OCI-M1 (cell line): ENCODE results near the gene HOXA6.

ENCODE experiments used
- DNase-seq: peaks from one replicate; lab custom pipeline; 2025; lab: John Stamatoyannopoulos, UW

The HOXA6 gene

DNA sequence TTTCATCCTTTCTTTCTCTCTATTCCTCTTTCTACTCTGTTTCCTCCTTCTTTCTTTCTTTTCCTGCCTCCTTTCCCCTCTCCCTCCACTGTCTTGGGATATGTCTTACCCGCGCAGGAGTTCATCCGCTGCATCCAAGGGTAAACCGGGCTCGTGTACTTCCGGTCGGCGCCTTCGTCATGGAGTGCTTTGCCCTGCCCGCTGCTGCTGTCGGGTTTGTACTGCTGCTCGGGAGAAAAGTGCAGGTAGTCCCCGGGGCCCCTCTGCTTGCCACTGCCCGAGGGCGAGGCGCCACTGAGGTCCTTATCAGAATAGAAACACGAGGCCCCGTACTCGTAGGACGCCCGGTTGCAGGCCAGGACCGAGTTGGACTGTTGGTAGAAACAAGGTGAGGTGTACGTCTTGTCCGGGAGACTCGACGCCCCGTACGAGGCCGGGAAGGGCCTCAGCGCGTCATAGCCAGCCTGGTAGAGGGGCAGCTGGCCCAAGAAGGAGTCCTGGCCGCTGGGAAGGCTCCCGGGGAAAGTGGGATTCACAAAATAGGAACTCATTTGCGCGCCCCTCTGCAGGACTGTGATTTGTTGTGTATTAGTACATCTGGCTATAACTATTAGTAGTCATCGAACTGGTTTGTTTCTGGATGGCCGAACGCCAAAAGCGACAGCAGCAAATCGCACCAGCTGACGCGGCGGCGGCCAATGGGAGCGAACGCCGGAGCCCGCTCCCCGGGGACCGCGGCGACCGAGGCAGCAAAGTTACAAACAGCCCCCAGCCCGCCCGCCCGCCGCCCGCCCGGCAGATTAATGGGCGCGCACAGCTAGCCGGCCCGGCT is at the start of gene HOXA6:
HOXA6 (minus strand) TSS at position 576 of the 832 bp plus-strand sequence; CDS start at position 551, 25 bp downstream.
- no peak for DNase-seq

DNA sequence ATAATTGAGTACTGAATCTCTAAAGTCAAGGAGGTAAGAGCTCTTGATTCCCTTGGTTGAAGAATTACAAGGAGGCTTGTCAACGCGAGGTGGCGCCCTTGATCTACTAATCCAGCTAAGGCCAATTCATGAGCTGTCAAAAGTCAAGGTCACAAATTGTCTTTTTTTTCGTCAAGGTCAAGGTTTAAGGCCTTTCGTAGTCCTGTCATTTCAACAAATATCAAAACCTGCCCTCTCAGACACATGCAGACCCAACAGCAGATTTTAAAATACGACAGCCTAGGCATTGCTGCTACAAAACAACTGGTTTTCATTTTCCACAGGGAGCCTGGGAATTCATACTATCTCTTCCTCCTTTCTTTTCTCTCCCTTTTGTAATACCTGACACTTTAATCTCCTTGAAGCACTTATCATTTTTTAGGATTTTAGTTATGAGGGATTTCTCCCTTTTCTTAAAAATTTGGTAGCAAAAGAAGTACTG is 48.8 kb upstream of the HOXA6 start:
- peak; percentile 74 for DNase-seq

DNA sequence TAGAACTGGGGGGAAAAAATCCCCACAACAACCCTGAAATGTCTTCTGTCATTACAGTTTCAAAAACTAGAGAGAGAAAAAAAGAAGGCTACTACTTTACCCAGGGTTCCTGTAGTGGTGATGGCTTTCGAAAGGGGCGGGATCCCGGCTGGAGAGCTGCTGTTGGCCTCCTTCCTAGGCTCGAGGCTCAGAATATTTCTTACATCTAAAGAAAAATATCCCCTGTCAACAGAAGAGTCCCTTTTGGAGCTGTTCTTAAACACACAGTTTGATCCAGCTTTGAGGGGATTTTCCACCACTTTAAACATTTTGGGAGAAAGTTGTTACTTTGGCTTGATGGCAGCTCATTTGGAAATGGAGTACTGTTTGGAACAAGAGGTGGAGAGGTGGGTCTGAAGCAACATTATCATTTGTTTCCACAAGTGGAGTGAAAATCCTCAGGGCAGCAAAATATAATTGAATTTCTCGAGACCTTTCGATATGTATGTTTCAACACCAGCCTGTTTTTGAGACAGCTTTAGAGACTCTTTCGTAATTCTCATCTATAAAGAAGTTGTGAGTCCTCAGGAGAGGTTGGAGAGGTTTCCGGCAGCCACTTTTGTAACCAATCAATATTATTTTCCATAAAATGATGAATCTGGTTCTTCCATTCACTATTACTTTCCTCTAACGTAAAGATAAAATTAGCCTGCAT is 47.3 kb upstream of the HOXA6 start:
- no peak for DNase-seq

DNA sequence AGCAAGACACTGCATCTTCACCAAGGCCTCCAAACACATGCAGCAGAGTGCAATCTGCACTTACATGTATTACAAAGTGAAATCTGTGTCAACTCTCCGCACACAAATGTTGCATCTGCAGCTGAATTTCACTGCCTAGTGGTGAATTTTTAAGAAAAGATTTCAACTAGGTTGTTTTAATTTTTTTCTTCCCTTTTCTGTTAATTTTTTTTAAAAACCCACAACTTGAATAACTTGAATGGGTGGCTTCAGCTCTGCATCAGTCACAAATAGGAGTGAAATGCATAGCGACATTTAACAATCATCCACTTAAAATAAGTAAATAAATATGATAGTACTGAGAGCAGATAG is 46.4 kb upstream of the HOXA6 start:
- DNase-seq, result no peak

DNA sequence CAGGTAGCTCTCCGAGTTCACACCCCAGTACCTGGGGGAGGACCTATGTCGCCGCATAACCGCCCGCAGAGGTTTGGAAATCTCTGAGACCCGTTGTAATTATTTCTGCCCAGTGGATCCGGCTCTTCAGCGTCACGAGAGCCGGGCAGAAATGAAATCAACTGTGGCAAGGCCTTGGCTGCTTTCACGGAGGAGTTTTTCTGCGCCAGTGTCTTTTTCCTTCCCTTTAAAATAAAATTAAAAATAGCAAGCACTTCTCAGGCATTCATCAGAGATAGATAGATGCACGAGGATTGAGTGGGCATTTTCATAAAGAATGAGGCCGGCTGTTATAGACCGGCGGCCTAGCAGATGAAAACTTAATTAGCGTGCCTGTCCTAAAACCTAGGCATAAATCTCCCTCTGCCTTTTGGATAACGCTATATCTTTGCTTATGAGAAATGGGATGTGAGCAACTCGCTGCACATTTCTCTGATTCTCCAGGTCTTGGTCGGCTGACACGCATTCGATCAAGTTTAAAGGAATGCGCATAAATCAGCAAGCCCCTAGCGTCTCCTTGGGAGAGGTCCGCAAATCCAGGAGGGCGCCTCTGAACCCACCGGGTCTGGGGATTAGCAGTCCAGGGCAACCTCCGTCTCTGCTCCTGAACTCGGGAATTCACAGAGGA is 45.9 kb upstream of the HOXA6 start:
- no peak for DNase-seq

DNA sequence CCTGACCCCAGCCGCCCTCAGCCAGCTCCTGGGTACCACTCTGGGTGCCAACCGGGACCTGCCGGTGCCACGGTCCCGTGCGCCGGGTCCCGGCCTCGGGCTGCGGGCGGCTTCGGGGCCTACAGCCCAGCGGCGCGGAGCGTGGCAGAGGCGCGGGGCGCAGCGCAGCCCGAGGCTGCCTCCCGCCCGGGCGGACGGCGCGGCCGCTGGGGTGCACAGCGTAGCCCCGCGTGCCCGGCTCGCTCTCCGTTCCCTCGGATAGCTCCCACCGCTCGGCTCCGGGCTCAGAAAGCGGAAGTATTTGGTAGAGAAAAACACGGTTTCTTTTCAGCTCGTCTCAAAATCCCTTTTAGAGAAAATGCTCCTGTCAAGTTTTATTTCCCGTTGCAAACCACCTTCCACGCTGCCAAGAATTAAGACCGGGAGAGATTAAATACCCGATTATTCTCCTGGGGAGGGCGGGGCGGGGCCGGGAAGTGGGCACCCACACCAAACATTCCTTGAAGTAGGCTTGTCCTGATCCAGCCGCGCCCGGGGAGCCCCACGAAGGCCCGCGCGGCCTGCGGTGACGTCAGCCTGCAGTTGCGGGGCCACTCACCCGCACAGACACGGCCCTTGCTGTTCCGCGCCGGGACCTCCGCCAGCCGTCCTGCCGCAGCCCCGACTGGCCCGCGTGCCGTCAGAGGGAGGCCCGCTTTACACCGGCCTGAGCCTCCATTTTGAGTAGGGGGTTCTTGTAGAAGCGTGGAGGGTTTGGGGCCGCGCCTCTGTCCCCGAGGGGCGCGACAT is 45.2 kb upstream of the HOXA6 start:
- no peak for DNase-seq

DNA sequence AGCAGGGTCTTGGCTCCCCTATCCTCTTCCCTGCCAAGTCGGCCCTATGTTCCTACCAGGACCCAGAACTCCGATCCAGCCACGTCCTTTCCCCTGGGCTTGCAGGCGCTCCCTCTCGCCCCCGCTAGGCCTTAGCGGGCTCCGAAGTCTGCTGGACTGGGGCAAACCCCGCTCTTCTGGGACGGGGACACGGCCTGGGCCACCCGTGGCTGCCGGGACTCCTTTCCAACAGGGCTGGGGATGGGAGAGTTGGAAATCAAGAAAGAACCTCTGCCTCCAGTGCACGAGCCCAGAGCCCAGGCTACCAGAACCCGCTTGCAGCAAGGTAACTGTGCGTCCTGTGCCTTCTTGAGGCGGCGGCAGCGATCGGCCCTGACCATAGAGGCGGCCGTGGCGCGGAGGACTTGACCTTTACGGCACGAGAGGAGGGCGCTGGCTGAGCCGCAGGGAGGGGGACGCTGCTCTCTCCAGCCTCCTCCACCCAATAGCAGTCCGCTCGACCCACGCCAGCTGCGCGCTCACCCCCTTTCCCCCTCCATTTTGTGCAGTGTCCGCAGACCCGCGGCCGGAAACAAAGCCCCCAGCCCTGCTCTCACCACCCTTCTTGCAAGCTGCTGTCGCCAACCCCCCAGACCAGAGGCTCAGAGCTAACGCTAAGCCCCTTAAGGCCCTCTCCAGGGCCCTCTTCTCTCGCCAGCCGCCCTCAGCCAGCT is 44.4 kb upstream of the HOXA6 start:
- no peak for DNase-seq

DNA sequence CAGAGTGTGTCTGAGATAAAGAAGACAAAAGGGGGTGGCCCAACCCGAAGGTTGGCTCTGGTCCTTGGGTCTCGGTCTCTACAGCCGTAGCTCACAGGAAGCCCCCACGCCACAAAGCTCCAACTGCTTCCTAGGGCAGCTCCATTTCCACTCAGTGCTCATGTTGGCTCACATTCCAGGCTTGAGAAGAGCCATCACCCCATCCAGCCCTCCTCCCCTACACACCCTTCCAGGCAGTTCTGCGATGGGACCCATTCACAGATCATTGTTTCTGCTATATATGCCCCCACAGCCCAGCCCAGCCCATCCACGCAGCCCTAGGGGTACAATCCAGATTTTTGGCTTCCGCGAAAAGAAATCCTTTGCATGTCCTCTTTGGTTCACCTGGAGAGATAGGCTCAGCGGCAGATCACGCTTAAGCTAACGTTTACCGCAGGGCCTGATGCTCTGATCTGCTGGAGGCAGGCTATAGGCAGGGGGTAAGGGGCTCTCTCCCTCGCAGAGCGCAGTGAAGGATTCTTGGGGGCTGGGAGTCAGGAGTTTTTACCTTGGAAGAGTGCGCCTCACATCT is 43.7 kb upstream of the HOXA6 start:
- no peak for DNase-seq

DNA sequence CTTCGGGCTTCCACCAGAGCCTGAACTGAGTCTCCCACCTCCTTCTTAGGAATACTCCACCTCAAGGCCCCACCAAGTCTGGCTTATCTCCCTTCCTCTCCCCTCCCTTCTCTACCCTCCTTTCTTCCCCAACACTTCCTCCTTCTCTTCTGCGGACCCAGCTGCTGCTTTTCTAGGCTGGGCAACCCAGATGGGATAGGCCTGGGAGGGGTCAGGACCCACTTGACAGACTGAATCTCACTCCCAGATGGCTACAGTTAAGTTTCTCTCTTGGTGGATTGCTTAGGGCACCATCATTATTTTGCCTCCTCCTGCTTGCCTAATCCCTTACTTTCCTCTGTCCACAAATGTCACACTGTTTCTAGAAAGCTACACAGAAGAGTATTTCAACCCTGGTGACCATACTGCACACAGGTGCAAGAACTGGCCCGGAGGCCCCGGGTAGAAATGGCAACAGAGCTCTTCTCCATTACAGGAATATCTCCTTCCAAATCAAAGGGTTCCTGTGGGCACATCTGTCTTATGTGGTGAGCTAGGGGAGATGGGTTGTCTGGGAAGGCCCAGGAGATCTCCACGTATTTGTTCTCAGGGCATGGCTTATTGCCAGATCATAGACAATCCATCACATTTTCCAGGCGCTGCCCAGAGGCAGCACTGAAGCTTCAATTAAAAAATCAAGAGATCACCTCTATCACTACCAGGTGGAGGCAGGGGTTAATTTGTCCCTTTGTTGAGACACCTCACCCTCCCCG is 42.6 kb upstream of the HOXA6 start:
- DNase-seq, result no peak

DNA sequence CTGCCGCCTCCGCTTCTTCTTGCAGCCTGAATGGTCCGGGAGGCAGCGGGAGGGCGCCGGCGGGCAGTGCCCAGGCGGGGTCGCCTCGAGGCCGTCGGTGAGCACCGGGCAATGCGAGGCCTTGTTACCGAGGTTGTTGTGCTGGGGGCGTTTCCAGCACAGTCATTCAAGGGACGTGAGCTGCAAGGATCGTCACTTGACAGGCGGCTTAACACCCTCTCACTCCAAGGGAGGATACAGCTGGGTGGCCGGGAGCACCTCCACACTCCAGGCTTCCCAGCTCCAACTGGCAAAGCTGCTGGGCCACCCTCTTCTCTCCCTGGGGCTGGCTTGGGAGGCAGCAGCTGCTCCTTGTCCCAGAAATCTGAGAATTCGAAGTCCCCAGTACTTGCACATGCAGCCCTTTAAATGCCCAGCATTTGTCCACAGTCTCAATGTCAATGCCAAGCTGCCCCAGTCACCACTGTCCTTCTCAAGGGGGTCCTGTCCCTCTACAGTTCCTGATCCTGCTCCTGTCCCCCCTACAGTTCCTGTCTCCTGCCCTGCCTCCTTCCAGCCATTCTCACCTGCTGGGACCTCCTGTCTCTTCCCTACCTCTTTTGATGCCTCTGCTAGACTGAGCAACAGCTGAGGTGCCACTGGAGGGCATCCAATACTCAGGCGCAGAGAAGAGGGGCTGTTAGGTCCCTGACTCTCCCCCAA is 41.9 kb upstream of the HOXA6 start:
- no peak for DNase-seq

DNA sequence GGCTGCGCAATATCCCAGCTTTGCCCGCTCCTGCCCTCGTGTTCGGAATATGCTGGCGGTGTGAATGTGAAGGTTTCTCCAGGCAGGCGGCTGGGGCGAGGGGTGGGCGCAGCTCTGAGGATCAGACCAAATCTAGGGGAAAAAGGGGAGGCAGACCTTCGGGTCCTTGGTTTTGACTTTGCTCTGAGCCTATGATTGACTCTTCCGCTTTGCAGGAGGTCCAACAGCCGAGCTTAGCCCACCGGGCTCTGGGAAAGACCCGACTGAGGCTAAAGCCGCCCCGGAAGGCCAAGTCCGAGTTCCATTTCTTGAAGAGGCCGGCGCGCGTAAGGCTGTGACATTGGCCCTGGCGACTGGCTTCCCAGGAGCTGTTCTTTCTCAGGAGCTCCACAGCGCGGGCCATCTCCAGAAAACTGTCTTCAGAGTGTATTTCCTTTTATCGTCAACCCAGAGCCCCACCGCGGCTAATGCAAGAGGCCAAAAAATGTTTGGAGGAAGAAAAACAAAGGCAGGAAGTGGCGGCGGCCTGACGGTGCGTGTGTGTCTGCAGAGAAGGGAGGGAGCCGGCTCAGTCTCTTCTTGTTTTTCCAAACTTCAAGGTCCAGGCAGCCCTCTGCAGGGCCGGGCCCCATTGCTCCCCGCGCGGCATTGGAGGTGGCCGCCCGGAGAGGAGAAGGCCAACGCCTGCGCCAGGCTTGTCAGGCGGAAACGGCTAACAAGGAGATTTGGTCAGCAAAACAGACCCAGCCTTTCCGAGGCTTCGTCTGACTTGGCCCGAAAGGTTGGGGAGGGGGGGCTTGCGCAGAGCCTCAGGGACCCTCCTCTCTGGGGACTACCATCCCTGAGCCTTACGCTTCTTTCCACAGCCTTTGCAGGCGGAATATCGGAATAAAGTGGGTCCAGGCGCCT is 41.1 kb upstream of the HOXA6 start:
- no peak for DNase-seq

DNA sequence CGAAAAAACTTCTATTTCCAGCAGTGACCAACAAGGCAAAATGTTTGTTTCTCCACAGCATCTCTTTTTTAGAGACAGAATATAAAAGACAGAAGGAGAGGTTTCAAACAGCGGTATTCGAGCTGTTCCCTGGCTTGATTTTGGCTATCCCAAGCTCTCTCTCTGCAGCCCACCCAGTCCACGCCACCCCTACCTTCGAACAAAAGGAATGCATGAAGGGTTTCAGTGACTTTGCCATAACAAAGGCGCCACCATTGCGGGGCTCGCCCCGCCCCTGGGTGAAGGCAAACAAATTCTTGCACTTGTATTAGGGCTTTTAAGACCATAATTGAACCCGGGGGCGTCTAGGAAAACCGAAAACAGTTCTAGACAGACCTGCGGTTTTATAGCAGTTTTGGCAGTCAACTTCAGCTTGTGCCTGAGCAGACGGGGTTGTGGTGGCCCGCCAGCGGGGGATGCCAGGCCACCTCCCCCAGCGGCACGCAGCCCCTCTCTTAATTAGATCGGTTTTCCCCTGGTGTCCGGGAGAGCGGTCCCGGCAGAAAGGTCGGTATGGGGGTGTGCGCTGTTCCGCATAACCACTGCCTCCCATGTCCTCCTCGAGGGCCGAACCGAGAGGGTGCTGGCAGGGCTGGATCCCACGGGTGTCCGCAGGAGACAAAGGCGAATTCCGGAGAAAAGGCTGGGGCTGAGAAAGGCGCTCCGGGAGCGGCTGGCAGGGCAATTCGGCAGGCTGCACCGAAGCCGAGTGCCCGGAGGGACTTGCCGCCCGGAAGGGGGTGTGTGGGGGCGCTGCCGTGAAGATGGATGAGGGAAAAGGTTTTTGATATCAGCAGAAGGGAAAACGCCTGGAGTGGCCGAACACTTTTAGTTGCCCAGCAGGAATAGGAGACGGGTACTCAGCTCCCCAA is 40.2 kb upstream of the HOXA6 start:
- no peak for DNase-seq

DNA sequence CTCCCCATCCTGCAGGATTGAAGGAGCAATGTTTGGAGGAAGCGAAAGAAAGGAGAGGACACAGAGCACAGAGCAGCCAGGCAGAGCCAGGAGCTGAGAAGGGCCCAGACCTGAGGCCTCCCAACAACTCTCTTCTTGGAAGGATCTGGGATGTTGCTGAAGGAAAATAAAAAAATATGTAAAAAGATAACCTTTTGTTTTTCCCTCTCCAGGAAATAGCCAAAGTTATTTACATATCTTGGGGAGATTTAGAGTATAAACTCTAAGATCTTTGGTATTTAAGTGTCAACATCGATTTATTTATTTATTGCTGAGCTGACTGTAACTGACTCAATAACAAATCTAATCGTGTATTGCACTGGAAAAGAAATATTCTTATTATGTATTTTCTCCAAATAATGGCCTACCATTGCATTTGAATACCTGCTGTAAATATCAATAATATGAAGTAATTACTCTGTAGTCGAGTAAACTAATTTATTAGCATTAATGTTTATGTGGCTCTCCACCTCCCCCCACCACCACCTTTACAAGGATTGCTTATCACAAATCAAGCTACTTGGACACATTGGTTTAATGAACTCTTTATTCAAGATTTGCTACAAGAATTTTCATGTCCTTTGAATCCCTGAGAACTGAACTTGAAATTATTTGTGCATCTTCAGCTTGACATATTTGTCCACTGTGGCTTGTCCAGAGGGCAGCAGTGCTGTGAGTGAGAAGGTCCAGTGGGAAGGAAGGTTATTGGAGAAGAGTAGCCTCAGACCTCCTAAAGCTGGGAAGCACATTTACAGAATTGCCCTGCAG is 39.3 kb upstream of the HOXA6 start:
- DNase-seq, result no peak

DNA sequence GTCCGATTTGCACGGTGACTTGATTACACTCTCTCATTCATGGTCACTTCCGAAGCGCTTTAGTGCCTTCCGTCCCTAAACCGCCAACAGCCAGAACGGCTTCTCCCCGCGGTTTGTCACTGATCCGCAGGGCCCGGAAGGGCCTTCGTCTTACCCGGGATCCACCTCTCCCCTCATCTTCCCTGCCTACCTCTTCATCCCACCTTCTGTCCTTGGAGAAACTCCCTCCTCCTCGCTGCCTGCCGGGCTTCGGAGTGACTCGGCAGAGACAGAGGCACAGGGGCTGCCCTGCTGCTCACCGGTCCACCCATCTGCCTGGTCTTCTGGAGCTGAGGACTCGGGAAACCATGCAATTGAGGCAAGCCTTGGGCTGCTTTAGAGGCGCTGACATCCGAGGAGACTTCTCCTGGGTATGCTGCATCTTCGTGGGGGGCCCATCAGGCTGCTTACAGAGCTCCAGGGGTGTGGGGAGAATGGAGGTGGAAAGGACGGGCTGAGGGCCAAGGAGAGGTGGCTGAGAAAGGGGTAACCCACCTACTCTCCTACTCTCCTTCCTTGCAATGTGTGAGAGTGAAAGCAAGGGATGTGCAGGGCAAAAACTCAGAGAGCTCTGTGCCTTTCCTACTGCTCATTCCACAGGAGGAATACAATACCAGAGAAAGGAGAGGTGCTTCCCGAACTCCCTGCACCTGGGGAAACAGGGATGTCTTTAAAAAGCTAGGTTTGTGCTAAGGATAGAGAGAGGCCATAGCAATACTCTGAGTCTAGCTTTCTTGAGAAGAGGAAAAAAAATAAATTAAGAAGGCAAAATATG is 38.5 kb upstream of the HOXA6 start:
- DNase-seq, result no peak

DNA sequence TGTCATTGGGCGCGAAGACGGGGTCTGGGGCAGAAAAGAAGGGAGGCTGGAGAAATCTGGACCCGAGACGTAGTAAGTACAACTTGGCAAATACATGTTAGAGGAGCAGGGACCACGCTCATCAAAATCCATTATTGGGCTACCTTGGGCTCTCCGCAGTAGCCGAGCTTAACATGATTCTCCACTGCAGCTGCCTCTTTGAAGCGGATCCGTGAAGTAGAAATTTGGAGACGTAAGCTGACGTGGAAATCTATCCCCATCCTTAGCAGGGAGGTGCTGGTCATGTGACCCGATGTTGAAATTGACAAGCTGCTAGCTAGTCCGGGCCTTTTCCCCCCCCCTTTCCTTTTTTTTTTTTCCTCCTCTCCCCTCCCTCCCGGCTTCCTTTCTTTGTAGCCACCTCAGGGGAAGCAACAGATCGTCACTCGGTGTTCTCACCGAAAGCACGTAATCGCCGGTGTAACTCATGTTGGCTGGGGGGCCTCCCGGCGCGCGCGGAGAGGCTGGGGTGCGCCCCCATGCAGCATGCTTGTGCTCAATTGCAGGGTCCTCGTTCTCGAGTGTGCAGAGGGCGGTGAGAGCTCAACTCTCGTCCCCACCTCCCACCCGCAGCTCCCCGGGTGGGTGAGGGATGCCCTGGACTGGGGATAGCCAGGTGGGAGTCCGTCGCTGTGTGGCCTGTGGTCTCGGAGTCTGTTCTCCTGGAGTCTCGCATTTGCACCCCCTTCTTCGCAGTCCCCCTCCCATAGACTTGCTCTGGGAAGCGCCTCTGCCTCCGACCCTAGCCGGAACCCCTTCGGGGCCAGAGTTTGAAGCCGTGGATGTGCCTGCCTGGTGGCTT is 37.7 kb upstream of the HOXA6 start, which contains the start of gene HOXA11:
HOXA11 (minus strand) TSS at position 220 of the 841 bp plus-strand sequence; CDS start at position 132, 88 bp downstream.
- DNase-seq, result no peak
